GM12874 (cell line): ENCODE data around the gene JAZF1.

Source experiments
- CTCF ChIP-seq: IDR thresholded peaks from 2 replicates; pipeline ENCODE4 v1.5.1; 2011; ENCODE audit warnings: low read depth, mild to moderate bottlenecking, control low read depth, low read length, moderate library complexity; ENCODE audit not compliant: insufficient read depth

JAZF1 gene

GRCh38 chr7:27960415-27960814, 220.2 kb downstream of the JAZF1 start:
- TF ChIP-seq CTCF, result no peak

- TF ChIP-seq CTCF, result no peak
Observed at GRCh38 chr7:27958933-27959548, 221.6 kb downstream of the JAZF1 start.

- TF ChIP-seq CTCF, result no peak
Observed at GRCh38 chr7:27955596-27955995, 225.0 kb downstream of the JAZF1 start.

- TF ChIP-seq CTCF, result no peak
Observed at GRCh38 chr7:27955011-27955410, 225.6 kb downstream of the JAZF1 start.

- TF ChIP-seq CTCF, result no peak
Observed at GRCh38 chr7:27953777-27954176, 226.8 kb downstream of the JAZF1 start.

- TF ChIP-seq CTCF, result no peak
Observed at GRCh38 chr7:27953361-27953760, 227.2 kb downstream of the JAZF1 start.

- no peak for TF ChIP-seq CTCF
Observed at GRCh38 chr7:27952456-27953285, 227.9 kb downstream of the JAZF1 start.
